ENCODE measurements around the gene GRIP1. TPM values are rescaled to one million over a fixed set of nuclear protein-coding genes. Genes with fewer than 3 reads are reported as not detected.

GRIP1 gene
- total RNA-seq, 1 donor from 2014 or later = 0.47 TPM

DNA sequence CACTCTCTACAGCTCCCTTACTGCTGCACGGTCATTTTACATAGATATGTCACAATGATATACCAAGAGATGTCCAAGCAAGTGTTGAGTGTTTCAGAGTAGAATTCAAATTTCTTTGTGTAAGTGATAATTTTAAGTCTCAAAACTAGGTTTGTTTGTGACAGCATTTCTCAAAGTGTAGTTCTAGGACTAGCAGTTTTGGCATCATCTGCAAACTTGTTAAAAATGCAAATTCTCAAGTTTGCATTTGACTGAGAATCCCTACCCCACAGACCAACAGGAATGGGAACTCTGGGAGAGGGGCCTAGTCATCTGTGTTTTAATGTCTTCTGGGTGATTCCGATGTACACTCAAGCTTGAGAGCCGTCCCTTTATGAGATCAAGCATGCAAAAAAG lies 279.0 kb downstream of the GRIP1 start:
- intact Hi-C loops (cut with micrococcal nuclease) = loop anchor here (10.0 kb wide), 1 partner anchor 125 kb away; no protein-coding TSS in a partner anchor
- H3K27me3 ChIP-seq (ENCODE audit: low read depth) = no peaks in the 10 kb centered on the region
- peaks cover 11% of the 10 kb centered on the region for H3K4me1 ChIP-seq
- no peak overlapping the region for H3K4me3 ChIP-seq
- H3K36me3 ChIP-seq = no peaks in the 10 kb centered on the region
- DNase-seq = no peak
- no peak overlapping the region for H3K27ac ChIP-seq (replicated peaks)
- TF ChIP-seq, protein P1, sequence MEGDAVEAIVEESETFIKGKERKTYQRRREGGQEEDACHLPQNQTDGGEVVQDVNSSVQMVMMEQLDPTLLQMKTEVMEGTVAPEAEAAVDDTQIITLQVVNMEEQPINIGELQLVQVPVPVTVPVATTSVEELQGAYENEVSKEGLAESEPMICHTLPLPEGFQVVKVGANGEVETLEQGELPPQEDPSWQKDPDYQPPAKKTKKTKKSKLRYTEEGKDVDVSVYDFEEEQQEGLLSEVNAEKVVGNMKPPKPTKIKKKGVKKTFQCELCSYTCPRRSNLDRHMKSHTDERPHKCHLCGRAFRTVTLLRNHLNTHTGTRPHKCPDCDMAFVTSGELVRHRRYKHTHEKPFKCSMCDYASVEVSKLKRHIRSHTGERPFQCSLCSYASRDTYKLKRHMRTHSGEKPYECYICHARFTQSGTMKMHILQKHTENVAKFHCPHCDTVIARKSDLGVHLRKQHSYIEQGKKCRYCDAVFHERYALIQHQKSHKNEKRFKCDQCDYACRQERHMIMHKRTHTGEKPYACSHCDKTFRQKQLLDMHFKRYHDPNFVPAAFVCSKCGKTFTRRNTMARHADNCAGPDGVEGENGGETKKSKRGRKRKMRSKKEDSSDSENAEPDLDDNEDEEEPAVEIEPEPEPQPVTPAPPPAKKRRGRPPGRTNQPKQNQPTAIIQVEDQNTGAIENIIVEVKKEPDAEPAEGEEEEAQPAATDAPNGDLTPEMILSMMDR (IDR thresholded peaks at IDR 0.05; ENCODE audit: borderline replicate concordance) = no peak
- H3K9me3 ChIP-seq (replicated peaks) = no peaks in the 10 kb centered on the region

DNA sequence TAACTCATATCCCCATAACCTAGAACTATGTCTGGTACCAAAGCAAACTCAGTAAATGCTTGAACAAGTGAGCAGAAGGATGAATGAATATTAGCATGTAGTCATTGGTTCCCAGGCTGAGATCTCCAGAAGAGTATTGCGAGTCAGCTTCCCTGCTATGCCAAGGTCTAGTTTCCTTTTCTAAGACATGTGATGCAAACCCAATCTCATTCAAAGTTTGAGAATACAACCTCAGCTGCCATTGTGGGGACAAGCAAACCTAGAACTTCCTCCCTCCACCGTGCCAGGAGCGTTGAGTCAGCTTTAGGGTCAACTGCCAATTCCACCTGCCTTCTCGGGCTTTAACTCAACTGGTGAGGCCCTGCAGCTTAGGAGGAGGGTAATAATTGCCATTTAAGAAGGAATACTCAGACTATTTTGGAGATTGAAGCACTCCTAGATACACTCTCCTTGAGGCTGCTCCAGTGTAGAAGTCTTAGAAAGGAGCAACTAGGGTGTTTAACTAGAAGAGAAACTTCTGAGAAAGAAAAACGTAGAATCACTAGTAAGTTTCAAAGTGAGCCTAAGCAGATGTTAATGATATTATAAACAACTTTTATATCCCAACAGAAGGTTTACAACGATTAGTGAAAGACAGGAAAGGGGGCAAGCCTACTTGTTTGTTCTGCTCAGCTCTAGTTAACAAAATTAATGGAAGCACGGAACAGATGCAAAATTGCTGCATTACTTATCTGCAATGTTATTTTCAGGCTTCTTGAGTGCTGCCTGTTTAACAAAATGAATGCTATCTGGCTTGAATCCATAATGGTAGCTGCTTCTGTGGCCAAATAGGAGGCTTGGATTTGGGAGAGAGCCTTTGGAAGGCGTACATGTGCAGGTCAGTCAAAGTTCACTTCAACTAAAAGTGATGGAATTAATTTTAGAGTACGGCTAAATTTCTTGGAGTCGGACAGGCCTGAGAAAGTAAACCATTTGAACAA lies 279.7 kb downstream of the GRIP1 start:
- intact Hi-C loops (cut with micrococcal nuclease) = no loop called here
- no peaks in the 10 kb centered on the region for H3K36me3 ChIP-seq
- no peak for DNase-seq
- peaks cover 11% of the 10 kb centered on the region for H3K4me1 ChIP-seq
- H3K4me3 ChIP-seq = no peak overlapping the region
- H3K27ac ChIP-seq (replicated peaks) = no peak overlapping the region
- no peaks in the 10 kb centered on the region for H3K27me3 ChIP-seq (ENCODE audit: low read depth)
- H3K9me3 ChIP-seq (replicated peaks) = no peaks in the 10 kb centered on the region
- TF ChIP-seq, protein P1 (IDR thresholded peaks at IDR 0.05; ENCODE audit: borderline replicate concordance) = no peak

DNA sequence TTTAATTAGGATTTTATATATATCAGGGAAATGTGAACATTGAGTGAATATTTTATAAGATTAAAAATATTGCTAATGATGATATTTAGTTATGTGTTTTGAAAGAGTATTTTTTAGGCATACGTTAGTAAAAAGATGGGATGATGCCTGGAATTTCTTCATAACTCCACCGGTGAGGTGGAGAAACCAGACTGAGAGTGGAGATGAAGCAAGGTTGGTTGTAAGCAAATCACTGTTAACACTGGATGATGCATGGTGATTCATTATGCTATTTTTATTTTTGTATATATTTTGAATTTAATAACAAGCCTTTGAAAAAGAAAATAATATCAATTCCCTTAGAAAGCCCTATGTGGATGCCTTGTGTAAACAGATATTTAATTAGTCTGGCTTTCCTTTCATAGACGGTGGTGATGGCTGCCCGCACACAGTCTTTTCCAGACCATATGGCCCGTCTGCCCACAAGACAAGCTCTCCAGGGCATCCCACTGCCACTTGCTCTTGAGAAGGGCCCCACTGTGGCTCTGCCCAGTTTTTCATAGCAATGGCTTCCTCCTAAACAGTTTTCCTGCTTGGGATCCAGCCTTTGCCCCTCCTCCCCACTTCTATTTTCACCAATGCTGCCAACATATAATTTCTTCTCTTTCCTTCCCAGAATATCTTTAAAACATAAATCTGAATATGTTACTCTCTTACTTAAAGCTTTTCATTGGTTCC lies 281.1 kb downstream of the GRIP1 start:
- DNase-seq = no peak
- Histone ChIP-seq H3K9me3 (replicated peaks) (no peaks in the 10 kb centered on the region), H3K4me3 (no peak overlapping the region), H3K4me1 (peaks cover 11% of the 10 kb centered on the region), H3K27me3 (ENCODE audit: low read depth) (no peaks in the 10 kb centered on the region), H3K36me3 (no peaks in the 10 kb centered on the region), H3K27ac (replicated peaks) (no peak overlapping the region)
- intact Hi-C loops (cut with micrococcal nuclease) = no loop called here
- TF ChIP-seq, protein P1 (IDR thresholded peaks at IDR 0.05; ENCODE audit: borderline replicate concordance) = no peak

DNA sequence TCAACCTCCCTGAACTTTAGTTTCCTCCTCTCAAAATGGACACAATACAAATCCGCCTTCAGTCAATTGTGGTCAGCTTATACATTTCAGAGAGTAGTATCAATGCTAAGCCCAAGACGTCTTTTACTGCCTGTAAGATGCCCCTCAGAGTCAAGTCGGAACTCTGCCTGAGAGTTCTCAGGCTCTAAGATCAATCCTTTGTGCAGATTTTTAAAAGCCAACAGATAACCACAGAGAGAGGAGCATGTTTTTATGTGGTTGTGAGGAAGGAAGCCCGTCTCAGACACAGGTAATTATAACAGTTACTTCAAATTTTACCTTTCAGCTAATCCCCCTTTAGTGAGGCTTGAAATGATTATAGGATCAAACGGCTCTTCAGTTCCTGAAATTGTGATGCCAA lies 285.0 kb downstream of the GRIP1 start:
- intact Hi-C loops (cut with micrococcal nuclease) = no loop called here

DNA sequence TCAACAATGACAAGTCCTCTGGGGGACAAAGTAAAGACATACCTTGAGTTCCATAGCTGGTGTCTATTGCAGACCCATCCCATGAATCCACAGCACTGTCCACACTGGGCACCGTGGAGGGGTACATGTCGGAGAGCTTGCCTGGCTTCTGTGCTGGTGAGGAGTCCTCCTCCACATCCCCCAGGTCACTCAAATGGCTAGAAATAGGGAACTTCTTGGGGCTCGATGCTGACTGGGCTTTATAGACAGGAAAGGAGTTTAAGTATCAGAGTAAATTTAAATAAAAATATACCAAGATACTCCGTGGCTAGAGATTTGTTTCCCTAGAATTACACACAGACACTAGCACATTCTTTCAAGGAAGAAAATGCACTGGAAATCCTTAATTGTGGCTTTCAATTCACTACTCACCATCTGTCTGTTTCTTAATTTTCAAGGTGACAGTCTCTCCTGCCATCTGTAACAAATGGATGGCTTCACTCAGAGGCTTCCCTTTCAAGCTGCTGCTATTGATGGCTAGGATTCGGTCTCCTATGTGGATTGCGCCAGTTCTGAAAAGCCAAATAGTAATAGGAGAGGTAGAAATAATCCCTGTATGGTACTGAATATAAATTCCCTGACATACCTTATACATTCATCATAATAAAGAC lies 286.5 kb downstream of the GRIP1 start:
- intact Hi-C loops (cut with micrococcal nuclease) = no loop called here
- no peak for DNase-seq
- H3K4me1 ChIP-seq = no peaks in the 10 kb centered on the region
- no peak overlapping the region for H3K4me3 ChIP-seq
- no peaks in the 10 kb centered on the region for H3K36me3 ChIP-seq
- TF ChIP-seq, protein P1 (IDR thresholded peaks at IDR 0.05; ENCODE audit: borderline replicate concordance) = no peak
- H3K9me3 ChIP-seq (replicated peaks) = no peaks in the 10 kb centered on the region
- H3K27me3 ChIP-seq (ENCODE audit: low read depth) = no peaks in the 10 kb centered on the region
- H3K27ac ChIP-seq (replicated peaks) = no peak overlapping the region

More for the DNA sequence above, 285.0 kb downstream of the GRIP1 start:
- Histone ChIP-seq H3K27me3 (ENCODE audit: low read depth) (no peaks in the 10 kb centered on the region), H3K27ac (replicated peaks) (no peak overlapping the region), H3K4me1 (no peaks in the 10 kb centered on the region), H3K9me3 (replicated peaks) (no peaks in the 10 kb centered on the region), H3K36me3 (no peaks in the 10 kb centered on the region), H3K4me3 (no peak overlapping the region)
- no peak for DNase-seq
- TF ChIP-seq, protein P1 (IDR thresholded peaks at IDR 0.05; ENCODE audit: borderline replicate concordance) = no peak
